ENCODE results near the gene ATF4. TPM values are rescaled to one million over a fixed set of nuclear protein-coding genes. Genes with fewer than 3 reads are reported as not detected.
A peak's percentile ranks its signal among the peaks of the same experiment; 100 is the strongest.

ATF4 gene
- total and polyA plus RNA-seq, 2 experiments from 2014 or later: 203 to 375 TPM

DNA sequence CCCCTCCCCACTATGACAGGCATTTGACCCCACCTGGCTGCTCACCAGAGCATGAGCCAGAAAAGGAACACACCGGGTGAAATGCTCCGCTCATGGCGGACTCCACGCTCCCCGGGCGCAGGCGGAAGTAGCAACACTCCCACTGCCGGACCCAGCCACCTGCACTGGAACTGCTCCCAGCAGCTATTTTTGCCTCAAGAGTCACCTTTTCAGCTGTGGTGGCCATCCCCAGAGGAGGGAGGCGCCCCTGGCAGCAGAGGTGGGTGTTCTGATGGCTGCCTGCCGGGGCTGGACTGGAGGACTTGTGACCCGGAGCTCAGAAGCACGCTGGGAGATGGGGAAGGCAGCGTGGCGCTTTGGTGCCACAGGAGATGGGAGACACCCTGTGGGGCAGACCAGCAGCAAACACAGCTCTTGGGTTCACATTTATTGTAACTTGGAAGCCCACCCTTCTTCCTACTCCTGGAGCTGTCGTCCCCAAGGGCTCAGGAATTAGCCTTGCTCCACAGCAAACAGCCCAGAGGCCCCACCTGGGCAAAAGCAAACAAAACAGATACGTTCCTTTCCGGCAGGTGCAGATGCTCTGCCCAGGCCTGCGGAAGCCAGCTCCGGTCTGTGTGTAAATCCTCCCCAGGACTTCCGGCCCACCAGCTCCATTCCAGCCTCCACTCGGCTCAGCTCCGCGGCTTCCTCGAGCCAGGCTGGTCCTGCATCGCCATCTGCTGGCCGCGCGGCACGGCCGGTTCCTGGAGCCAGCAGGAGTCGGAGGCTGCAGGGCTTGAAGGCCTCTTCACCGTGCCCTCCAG, 8.5 kb downstream of the ATF4 start:
- Histone ChIP-seq H3K27me3 (no peaks in the 10 kb centered on the region), H3K9me3 (ENCODE audit: low read depth) (no peaks in the 10 kb centered on the region), H3K4me3 (no peak overlapping the region), H3K4me1 (ENCODE audit: low read depth) (peaks cover 7% of the 10 kb centered on the region), H3K27ac (peak overlapping the region; percentile 12), H3K36me3 (peaks cover 5% of the 10 kb centered on the region)
- TF ChIP-seq, protein P1, sequence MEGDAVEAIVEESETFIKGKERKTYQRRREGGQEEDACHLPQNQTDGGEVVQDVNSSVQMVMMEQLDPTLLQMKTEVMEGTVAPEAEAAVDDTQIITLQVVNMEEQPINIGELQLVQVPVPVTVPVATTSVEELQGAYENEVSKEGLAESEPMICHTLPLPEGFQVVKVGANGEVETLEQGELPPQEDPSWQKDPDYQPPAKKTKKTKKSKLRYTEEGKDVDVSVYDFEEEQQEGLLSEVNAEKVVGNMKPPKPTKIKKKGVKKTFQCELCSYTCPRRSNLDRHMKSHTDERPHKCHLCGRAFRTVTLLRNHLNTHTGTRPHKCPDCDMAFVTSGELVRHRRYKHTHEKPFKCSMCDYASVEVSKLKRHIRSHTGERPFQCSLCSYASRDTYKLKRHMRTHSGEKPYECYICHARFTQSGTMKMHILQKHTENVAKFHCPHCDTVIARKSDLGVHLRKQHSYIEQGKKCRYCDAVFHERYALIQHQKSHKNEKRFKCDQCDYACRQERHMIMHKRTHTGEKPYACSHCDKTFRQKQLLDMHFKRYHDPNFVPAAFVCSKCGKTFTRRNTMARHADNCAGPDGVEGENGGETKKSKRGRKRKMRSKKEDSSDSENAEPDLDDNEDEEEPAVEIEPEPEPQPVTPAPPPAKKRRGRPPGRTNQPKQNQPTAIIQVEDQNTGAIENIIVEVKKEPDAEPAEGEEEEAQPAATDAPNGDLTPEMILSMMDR (IDR thresholded peaks at IDR 0.05; ENCODE audit: low read depth, low read length): peak; percentile 99
- DNase-seq (ENCODE audit: low read depth in 1 of 2, low spot score in 1 of 2): peak; percentile 92 to 97

DNA sequence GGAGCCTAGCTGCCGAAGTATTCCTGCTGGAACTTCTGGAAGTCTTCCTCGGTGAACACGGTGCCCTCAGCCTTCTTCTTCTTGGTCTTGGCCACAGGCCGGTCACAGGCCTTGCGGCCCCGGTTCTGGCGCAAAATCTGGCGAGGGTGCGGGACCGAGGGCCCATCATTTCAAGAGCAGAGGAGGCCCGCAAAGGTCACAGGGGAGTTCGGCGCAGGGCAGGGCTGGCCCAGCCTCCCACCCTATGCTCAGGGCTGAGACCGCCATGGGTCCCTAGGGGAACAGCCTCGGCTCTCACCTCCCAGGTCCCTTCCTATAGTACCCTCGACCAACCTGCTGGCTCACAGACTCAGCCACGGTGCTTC, 9.1 kb downstream of the ATF4 start:
- no peak overlapping the region for H3K4me3 ChIP-seq
- H3K9me3 ChIP-seq (ENCODE audit: low read depth): no peaks in the 10 kb centered on the region
- TF ChIP-seq, protein P1 (IDR thresholded peaks at IDR 0.05; ENCODE audit: low read depth, low read length): no peak
- peaks cover 7% of the 10 kb centered on the region for H3K4me1 ChIP-seq (ENCODE audit: low read depth)
- no peak for DNase-seq (ENCODE audit: low read depth in 1 of 2, low spot score in 1 of 2)
- H3K36me3 ChIP-seq: no peaks in the 10 kb centered on the region
- no peak overlapping the region for H3K27ac ChIP-seq
- no peaks in the 10 kb centered on the region for H3K27me3 ChIP-seq

DNA sequence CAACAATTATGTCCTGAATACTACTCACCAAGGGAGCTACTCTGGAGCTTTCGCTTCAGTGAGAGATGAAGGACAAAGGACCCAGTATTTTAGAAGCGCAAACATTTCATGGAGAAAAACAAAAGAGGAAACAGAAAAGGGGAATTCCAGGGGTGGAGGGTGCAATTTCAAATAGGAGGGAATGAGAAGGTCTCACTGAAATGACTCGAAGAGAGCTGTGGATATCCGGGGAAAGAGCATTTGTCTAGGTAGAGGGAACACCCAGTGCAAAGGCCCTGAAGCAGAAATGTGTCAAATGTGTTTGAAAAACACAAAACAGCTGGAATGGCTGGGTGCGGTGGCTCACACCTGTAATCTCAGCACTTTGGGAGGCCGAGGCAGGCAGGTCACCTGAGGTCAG, 9.8 kb downstream of the ATF4 start:
- Histone ChIP-seq H3K9me3 (ENCODE audit: low read depth) (no peaks in the 10 kb centered on the region), H3K27me3 (no peaks in the 10 kb centered on the region), H3K4me3 (no peak overlapping the region), H3K36me3 (no peaks in the 10 kb centered on the region), H3K4me1 (ENCODE audit: low read depth) (peaks cover 7% of the 10 kb centered on the region), H3K27ac (no peak overlapping the region)
- TF ChIP-seq, protein P1 (IDR thresholded peaks at IDR 0.05; ENCODE audit: low read depth, low read length): no peak
- no peak for DNase-seq (ENCODE audit: low read depth in 1 of 2, low spot score in 1 of 2)

DNA sequence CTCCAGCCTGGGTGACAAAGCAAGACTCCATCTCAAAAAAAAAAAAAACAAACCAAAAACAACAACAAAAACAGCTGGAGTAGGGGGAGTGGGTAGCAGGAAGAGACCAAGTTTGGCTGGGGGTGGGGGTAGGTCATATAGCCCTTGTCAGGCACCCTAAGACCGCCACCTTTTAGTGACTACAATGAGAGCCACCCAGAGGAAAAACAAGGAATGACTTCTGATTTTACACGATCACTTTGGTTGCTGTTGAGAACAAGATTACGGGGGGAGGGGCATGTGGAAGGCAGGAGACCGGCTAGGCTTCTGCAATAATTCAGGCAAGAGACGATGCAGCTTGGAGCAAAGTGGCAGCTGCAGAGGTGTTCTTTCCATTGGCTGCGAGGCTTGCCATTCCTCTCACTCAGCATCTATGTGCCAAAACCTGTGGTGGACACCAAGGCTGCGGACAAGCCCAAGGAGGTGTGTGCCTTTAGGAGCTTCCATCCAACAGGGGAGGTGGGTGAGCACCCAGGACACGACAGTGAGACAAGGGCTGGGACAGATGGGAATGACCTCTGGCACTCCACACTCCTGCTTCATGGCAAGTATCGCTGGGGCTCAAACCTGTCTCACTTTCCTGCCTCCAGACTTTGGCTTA, 10.4 kb downstream of the ATF4 start:
- TF ChIP-seq, protein P1 (IDR thresholded peaks at IDR 0.05; ENCODE audit: low read depth, low read length): peak; percentile 36
- H3K27ac ChIP-seq: no peak overlapping the region
- H3K36me3 ChIP-seq: no peaks in the 10 kb centered on the region
- H3K4me1 ChIP-seq (ENCODE audit: low read depth): peaks cover 7% of the 10 kb centered on the region
- H3K9me3 ChIP-seq (ENCODE audit: low read depth): no peaks in the 10 kb centered on the region
- DNase-seq (ENCODE audit: low read depth in 1 of 2, low spot score in 1 of 2): peak; percentile 44 to 61
- H3K27me3 ChIP-seq: no peaks in the 10 kb centered on the region
- no peak overlapping the region for H3K4me3 ChIP-seq

DNA sequence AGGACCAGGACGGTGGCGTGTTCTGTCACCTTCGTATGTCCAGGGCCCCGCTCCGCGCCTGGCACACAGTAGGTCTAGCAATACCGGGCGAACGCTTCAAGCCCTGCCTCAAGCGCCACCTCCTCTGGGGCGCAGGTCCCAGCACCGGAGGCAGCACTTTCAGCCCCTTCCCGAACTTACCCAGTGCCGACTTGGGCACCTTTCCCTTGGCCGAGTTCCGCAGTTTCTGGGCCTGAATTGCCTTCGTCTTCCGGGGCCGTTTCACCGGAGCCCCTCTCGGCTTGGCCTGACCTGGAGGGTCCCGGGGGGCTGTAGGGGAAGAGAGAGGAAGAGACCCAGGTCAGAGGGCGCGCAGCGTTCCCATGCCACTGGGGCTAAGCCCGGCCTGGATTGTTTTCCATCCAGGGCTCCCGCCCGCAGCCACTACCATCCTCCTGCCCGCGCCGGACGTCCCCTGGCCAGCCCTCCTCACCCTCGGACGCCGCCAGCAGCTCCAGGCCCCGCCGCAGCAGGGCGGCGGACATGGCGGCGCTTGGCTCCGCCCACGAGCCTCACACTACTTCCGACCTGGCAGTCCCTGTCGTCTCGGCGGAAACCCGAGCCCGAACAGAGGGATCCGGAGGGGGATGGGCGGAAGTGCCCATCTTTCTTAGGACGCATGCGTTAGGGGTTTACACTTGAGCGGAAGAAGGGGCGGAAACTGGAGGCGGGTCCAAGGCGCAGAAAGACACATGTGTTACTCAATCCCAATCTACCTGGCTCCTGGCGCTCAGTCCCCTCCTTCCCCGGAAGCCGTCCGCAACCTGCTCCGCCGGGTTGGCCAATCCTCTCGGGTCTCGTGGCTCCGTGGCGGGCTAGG, 12.1 kb downstream of the ATF4 start, which contains the start of gene RPS19BP1:
Gene RPS19BP1, minus strand, starts transcription at position 534 of the 859 bp plus-strand sequence. Its CDS starts 10 bp downstream, at position 524.
- Histone ChIP-seq H3K4me3 (peak within 1 kb of the TSS; percentile 71), H3K27ac (peak within 1 kb of the TSS; percentile 74), H3K27me3 (no peaks in the 10 kb centered on the region), H3K9me3 (ENCODE audit: low read depth) (no peaks in the 10 kb centered on the region), H3K4me1 (ENCODE audit: low read depth) (peaks cover 7% of the 10 kb centered on the region), H3K36me3 (no peaks in the 10 kb centered on the region)
- peak; percentile 100 for DNase-seq (ENCODE audit: low read depth in 1 of 2, low spot score in 1 of 2)
- TF ChIP-seq, protein P1 (IDR thresholded peaks at IDR 0.05; ENCODE audit: low read depth, low read length): no peak
